ENCODE measurements around the gene GNAI2.
"Not testable (repeated sequence)": the region's sequence is repeated elsewhere in the genome, so short reads cannot be mapped to it uniquely, and the experiment has no call there.

Gene GNAI2

DNA sequence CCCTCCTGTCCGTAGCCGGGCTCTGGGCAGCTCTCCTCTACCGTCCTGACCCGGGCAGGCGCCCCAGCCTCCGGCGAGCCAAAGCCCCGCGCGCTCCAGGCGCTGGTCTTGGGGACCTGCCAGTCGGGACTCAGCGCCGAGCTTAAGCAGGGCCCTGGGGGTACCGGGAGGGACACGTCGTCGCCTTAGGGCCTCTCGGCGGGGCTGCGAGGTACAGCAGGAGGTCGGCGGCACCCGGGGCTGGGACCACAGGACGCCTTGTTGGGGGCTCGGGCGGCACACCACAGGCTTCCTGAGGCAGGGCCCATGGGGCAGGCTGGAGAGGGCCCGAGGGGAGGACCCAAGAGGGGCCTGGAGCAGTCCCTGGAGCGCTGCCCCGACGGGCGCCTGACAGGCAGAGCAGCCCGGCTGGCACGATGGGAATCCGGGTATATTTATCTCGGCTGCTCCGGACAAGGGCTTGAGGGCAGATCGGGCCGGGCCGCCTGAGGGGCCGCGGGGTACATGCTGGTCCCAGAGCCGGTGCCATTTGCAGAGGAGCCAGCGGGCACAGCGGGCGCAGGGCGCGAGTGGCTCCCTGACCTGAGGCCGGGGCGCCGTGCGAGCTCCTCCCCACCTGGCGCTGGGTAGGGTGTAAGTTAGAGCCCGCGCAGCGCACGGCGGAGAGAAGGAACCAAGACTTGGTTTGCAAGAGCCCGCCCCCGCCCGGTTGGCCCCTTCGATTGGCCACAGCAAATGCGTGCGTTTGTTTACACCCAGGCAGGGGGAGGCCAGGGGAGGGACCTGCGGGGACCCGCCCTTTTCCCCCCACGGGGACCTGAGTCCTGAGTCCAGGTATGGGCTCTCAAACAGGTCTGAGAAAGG lies 30.4 kb upstream of the GNAI2 start:
- TF ChIP-seq, protein P1, sequence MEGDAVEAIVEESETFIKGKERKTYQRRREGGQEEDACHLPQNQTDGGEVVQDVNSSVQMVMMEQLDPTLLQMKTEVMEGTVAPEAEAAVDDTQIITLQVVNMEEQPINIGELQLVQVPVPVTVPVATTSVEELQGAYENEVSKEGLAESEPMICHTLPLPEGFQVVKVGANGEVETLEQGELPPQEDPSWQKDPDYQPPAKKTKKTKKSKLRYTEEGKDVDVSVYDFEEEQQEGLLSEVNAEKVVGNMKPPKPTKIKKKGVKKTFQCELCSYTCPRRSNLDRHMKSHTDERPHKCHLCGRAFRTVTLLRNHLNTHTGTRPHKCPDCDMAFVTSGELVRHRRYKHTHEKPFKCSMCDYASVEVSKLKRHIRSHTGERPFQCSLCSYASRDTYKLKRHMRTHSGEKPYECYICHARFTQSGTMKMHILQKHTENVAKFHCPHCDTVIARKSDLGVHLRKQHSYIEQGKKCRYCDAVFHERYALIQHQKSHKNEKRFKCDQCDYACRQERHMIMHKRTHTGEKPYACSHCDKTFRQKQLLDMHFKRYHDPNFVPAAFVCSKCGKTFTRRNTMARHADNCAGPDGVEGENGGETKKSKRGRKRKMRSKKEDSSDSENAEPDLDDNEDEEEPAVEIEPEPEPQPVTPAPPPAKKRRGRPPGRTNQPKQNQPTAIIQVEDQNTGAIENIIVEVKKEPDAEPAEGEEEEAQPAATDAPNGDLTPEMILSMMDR (IDR thresholded peaks at IDR 0.05; ENCODE audit: insufficient read depth, missing control alignments), result no peak
- no peak for DNase-seq (ENCODE audit: insufficient read length, low spot score)
- no peak for FAIRE-seq

DNA sequence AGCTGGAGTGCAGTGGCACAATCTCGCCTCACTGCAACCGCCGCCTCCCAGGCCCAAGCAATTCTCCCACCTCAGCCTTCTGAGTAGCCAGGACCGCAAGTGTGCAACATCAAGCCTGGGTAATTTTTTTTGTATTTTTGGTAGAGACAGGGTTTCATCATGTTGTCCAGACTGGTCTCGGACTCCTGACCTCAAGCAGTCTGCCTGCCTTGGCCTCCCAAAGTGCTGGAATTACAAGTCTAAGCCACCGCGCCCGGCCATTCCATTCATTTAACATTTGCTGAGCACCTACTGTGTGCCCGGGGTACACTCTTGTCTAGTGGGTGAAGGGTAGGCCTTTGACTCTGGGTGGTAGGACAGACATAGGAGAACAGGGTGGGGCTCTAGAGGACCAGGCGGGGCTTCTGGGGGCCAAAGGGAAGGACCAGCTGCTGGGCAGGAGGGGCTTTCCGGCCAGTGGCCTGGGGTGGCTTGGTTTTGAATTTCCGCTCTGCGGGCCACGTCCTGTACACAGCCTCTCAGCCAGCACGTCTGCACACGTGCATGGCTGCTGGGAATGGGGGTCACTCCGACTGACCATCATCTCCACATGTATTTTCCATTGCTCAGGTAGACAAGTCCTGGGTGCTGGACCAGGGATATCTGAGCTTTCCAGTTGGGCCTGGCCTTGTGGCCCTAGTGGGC lies 28.5 kb upstream of the GNAI2 start:
- DNase-seq (ENCODE audit: insufficient read length, low spot score) (no peak), FAIRE-seq (no peak)
- TF ChIP-seq, protein P1 (IDR thresholded peaks at IDR 0.05; ENCODE audit: insufficient read depth, missing control alignments), result no peak

DNA sequence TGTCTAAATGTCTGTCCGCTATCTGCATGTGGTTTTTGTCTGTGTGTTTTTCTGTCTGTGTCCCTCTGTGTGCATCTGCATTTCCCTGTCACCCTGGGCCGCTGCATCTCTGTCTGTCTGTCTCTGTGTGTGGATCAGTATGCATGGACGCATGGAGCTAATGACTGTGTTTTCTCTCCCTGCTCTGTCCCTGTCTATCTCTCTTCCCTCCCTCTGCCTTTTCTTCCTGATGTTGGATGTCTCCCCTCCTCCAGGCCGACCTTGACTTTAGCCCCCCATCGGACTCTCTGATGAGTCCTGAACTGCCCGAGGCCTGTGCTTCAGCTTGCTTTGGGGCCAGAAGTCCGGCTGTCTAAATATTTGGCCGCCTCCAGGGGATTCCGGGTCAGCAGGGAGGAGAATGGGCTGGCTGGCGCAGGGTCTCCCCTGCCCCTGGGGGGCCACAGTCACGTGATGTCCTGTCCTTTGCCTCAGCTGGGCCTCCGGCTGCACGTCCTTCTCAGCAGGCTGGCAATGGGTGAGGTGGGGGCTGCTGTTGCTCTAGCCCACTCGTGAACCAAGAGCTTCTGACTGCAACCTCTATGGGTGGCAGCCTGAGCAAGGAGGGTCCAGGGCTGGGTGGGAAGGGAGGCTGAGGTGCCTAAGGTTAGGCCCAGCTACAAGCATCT lies 27.2 kb upstream of the GNAI2 start:
- DNase-seq (ENCODE audit: insufficient read length, low spot score) (no peak), FAIRE-seq (no peak)
- TF ChIP-seq, protein P1 (IDR thresholded peaks at IDR 0.05; ENCODE audit: insufficient read depth, missing control alignments), result no peak

DNA sequence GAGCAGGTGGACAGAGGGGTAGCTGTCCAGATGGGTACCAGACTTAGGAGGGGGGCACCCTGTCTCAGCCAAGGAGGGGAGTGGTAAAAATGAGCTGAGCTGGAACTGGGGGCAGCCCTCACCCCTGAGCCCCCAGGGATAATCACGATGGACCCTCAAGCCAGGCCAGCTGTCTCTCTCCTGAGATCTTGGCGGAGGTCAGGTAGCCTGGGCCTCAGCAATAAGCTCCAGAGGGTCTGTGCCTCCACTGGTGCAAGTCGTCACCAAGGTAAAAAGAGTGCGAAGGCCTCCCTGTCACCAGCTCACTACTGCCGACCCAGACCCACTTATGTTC lies 25.9 kb upstream of the GNAI2 start:
- TF ChIP-seq, protein P1 (IDR thresholded peaks at IDR 0.05; ENCODE audit: insufficient read depth, missing control alignments), result no peak
- FAIRE-seq (no peak), DNase-seq (ENCODE audit: insufficient read length, low spot score) (no peak)

DNA sequence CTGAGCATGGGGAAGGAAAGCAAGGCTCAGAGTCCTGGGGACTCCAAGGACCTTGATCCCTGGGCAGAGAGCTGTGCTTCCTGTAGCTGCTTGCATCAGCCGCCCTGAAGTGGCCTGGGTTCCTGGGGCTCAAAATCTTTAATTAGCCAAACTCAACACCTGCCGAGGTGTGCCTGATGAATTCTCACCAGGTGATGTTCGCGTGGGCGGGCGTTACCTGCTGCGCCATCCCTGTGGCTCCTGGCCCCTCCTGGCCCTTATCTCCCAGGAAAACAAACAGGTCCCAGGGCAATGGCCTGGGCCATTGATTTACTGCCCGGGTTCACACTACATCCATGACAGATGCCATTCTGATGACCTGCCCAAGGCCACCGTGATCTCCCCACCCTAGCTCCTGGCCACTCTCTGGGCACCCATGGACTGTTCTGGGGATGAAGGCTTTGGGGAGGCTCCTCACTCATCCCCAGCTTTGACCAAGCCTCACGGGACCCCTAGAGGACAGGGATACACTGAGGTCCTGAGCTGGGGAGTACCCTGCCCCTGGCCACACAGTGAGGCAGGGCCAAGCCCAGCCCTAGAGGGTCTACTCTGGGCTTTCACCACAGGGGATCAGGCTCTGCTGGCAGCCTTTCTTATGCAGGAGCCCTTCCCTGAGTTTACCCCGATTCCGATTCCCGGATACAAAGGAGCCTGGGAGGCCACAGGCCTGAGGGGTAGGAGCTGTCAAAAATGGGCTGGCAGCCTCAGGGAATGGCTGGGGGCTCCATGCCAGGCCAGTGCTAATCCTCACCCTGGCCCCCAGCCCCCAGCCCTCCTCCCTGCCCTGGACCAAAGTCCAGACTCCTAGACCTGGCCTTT lies 25.3 kb upstream of the GNAI2 start:
- DNase-seq (ENCODE audit: insufficient read length, low spot score), result no peak
- TF ChIP-seq, protein P1 (IDR thresholded peaks at IDR 0.05; ENCODE audit: insufficient read depth, missing control alignments), result no peak
- no peak for FAIRE-seq

DNA sequence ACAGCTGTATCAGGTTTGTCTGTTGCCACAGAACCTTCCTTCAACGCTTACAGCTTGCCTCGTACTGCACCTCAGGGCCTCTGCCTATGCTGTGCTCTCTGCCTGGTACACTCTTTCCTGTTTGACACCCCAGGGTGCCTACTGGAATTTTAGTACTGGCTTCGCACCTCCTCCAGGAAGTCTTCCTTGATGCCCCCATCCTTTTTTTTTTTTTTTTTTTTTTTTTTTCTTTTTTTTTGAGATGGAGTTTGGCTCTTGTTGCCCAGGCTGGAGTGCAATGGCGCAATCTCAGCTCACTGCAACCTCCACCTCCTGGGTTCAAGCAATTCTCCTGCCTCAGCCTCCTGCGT lies 24.7 kb upstream of the GNAI2 start:
- FAIRE-seq; DNase-seq (ENCODE audit: insufficient read length, low spot score): not testable (repeated sequence)

DNA sequence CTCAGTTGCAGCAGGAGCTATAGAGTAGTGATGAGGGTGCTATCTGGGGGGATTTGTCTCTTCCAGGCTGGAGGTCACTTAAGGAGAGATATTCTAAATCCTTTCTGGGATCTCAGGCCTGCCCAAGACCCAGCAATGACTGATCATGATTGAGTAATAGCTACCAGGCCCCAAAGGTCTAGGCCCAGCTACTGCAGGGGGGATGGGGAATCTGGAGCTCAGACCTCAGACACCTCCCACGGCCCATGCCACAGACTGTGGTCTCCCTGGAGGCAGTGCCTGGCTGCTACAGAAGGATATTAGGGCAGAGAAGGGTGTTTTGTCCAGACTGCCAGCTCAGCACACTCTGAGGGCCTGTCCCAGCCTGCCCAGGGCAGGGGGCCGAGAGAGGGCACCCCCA lies 24.1 kb upstream of the GNAI2 start:
- FAIRE-seq (no peak), DNase-seq (ENCODE audit: insufficient read length, low spot score) (no peak)
- TF ChIP-seq, protein P1 (IDR thresholded peaks at IDR 0.05; ENCODE audit: insufficient read depth, missing control alignments), result no peak

All from D721Med (cell line).